Suprapubic skin (tissue), 3 donors: ENCODE results near the gene UTF1.
A peak's percentile ranks its signal among the peaks of the same experiment; 100 is the strongest.

Source experiments
- POLR2AphosphoS5 ChIP-seq, 3 donors: sonication (generic); formaldehyde crosslinking; IDR thresholded peaks; one replicate each; pipeline ENCODE4 v1.6.1; 2017; ENCODE audit warnings: antibody characterized with exemption in 3 of 3
- TF ChIP-seq, protein P1 (sequence below), 2 donors: fragments of 200-600 bp in 1 of 2; fragments of 450-650 bp in 1 of 2; sonication (generic) in 1 of 2; IDR thresholded peaks; one replicate each; pipeline ENCODE4 v1.5.1; 2016 to 2019; ENCODE audit warnings: antibody characterized with exemption in 2 of 2, mild to moderate bottlenecking in 1 of 2, moderate library complexity in 1 of 2

DNA sequence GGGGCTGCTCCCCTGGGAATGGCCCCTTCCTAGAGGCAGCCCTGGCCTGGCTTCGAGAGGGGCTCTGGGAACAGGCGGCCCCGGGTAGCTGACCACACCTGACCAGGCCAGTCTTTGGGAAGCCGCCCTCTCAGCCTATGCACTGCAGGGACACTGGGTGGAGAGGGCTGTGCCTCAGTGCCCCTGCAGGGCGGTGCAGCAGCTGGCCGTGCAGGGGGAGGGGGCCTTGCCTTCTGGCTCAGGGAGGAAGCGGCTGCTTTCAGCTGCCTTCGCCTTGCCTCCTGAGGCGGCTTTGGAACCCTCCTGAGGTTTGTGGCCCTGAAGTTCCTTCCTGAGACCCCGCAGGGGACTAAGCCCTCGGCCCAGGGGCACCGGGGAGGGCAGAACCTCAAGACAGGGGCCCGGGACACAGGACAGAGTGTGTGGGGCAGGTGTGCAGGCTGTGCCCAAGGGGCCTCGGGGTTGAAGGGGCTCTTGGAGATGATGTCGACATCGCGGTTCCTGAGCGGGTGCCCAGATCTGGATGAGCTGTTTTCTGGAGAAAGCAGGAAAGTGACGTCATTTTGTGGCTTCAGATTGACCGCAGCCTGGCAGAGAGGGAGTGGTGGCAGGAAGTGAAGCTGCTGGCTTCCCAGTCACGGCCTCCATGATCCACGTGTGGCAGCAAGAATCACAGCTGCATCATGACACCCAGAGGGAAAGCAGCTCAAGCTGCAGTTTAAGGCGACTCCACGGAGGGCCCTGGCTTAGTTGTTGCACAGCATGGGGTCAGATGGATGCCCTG lies 29.0 kb downstream of the UTF1 start:
- TF ChIP-seq, protein P1, sequence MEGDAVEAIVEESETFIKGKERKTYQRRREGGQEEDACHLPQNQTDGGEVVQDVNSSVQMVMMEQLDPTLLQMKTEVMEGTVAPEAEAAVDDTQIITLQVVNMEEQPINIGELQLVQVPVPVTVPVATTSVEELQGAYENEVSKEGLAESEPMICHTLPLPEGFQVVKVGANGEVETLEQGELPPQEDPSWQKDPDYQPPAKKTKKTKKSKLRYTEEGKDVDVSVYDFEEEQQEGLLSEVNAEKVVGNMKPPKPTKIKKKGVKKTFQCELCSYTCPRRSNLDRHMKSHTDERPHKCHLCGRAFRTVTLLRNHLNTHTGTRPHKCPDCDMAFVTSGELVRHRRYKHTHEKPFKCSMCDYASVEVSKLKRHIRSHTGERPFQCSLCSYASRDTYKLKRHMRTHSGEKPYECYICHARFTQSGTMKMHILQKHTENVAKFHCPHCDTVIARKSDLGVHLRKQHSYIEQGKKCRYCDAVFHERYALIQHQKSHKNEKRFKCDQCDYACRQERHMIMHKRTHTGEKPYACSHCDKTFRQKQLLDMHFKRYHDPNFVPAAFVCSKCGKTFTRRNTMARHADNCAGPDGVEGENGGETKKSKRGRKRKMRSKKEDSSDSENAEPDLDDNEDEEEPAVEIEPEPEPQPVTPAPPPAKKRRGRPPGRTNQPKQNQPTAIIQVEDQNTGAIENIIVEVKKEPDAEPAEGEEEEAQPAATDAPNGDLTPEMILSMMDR (IDR thresholded peaks at IDR 0.05) = no peak
- peak; percentile 39 to 52 (median 47) for TF ChIP-seq POLR2AphosphoS5 (IDR thresholded peaks at IDR 0.05)
